ENCODE results near the gene IFT25. TPM values are rescaled to one million over a fixed set of nuclear protein-coding genes. Genes with fewer than 3 reads are reported as not detected.

IFT25 gene
- total RNA-seq, 4 donors from 2014 or later = 11.6 to 24.6 (median 15.5) TPM

DNA sequence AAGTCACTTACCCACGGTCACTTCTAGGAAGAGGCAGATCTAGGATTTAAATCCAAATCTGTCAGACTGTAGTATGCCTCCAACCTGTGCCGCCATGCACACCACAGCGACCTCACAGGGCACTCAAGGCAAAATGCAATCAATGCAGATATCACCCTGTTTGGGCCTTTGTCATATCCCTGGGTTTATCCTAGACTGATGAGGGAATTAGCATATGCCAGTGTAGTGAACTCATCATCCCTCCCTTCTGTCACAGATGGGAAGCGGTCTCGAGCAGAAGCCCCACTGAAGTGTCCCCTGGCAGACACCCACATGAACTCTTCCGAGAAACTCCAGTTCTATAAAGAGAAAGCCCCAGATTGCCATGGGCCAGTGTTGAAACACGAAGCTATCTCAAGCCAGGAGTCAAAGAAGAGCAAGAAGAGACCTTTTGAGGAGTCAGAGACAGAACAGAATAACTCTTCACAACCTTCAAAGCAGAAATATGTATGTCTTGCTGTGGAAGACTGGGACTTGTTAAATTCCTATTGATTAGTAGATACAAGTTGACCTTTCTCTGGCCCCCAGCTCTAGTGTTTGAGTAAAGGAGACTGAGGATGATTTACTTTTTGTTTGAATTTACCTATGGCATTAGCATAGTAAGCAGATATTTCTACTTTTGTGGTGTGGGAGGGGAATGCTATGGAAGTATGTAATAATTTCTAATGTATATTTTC, 22.1 kb upstream of the IFT25 start:
- no peak for TF ChIP-seq CTCF (IDR thresholded peaks at IDR 0.05)
- DNase-seq (ENCODE audit: low spot score) = no peak
- ATAC-seq (ENCODE audit: low FRiP score) = no peak

- DNase-seq (ENCODE audit: low spot score) = no peak
- no peak for ATAC-seq (ENCODE audit: low FRiP score)
- TF ChIP-seq CTCF (IDR thresholded peaks at IDR 0.05) = no peak
Measured at GRCh38 chr1:53966794-53967193, 21.3 kb upstream of the IFT25 start.

GRCh38 chr1:53964109-53964508, 18.6 kb upstream of the IFT25 start:
- ATAC-seq (ENCODE audit: low FRiP score) = peak; percentile 58
- TF ChIP-seq CTCF (IDR thresholded peaks at IDR 0.05) = no peak
- DNase-seq (ENCODE audit: low spot score) = no peak

DNA sequence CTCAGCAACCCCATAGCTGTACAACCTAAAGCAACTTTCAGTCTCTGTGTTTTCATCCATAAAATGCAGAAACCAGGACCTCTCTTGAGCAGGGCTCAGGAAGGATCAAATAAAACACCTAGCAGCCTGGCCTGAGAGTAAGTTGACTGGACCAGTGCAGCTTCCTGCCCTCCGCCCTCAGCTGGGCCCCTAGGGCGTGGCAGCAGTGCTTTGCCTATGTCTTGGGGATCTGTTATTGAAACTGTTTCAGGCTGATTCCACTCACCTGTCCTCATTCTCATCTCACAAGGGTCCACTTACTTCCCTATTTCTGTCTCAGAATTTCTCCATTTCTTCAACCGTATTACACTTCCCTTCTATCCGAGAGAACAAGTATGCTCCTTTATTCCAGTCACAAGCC, 18.0 kb upstream of the IFT25 start:
- no peak for TF ChIP-seq CTCF (IDR thresholded peaks at IDR 0.05)
- ATAC-seq (ENCODE audit: low FRiP score) (no peak), DNase-seq (ENCODE audit: low spot score) (no peak)

- no peak for ATAC-seq (ENCODE audit: low FRiP score)
- no peak for DNase-seq (ENCODE audit: low spot score)
- TF ChIP-seq CTCF (IDR thresholded peaks at IDR 0.05) = no peak
Measured at GRCh38 chr1:53962395-53962794, 16.9 kb upstream of the IFT25 start.

DNA sequence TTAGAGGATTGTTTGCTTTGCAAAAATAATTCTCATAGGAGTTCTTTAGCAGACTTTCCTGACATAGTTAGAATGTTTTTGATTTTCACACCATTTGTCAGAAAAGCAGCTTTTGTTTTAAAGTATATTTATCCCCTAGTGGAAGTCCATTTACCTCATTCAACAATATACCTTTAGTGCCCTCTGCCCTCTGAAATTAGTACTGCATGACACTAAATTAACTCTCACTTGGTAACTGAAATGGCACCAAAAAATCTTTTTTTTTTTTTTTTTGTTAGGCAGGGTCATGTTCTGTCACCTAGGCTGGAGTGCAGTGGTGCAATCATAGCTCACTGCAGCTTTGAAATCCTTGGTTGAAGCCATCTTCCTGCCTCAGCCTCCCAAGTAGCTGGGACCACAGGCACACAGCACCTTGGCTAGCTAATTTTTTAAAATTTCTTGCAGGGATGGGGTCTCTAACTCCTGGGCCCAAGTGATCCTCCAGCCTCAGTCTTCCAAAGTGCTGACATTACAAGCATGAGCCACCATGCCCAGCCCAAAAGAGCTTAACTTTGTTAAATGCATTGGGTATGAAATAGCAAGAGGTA, 14.3 kb upstream of the IFT25 start:
- no peak for ATAC-seq (ENCODE audit: low FRiP score)
- no peak for DNase-seq (ENCODE audit: low spot score)
- TF ChIP-seq CTCF (IDR thresholded peaks at IDR 0.05) = no peak

Data from omental fat pad (tissue), 4 donors.